NCI-H1092 (cell line): ENCODE results near the gene ANO9.

Experiments
- DNase-seq: peaks from one replicate; lab custom pipeline; 2025; lab: John Stamatoyannopoulos, UW

The ANO9 gene

DNA sequence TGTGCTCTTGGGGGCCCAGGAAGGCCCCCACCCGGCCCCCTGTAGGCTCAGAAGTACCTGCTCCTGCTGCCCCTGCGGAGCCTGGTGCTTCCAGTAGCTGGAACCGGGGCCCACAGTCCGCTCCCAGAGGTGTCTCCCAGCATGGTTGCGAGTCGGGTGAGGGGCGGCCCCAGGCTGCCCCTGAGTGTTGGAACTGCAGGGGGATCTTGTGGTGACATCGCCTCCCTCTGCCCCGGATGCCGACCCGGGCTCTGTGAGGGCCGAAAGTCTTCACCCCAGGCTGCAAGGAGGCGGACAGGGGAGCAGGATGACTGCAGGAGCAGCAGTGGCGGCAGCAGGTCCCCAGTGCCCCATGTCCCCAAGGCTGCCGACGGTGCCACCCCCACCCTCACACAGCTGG, 57.3 kb downstream of the ANO9 start:
- DNase-seq, result no peak

DNA sequence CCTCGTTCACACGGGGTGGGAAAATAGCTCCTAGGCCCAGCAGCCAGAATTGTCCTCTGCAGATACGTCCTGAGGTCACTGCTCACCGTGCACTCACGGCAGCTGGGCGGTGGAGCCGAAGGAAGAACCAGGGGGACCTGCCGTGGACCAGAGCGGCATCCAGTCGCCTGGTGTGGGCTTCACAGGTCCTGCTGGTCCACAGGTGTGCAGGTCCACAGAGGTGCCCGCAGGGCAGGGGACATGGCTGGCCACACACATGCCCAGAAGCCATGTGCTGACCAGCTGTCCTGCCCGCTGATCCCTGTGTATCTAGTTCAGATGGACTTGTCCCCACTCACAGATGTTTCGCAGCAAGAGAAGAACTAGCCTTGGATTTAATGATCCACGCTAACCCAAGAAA, 58.4 kb downstream of the ANO9 start:
- DNase-seq, result no peak

DNA sequence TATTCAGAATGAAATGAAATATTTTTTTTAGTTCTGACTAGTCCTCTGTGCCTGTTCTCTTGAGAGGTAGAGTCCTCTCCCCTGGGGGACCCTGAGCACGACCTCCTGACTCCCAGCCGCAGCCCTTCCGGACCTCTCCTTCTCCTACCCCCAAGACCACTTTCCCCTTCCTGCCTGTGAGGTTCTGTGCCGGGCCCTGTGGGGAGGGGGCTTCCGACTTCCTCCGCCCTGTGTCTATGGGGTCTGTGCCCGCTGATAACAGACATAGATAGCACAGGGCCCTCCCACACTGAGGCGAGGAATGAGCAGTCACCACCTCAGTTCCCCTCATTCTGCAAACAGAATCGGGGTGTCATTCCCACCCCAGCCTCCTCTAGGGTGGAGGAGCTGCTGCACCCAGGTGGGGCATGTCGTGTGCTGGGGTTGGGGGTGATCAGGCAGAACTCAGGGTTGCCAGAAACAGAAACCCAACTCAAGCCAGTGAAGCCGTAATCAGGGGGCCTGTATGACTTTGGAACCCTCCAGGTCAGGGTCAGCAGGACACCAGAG, 59.7 kb downstream of the ANO9 start:
- no peak for DNase-seq

DNA sequence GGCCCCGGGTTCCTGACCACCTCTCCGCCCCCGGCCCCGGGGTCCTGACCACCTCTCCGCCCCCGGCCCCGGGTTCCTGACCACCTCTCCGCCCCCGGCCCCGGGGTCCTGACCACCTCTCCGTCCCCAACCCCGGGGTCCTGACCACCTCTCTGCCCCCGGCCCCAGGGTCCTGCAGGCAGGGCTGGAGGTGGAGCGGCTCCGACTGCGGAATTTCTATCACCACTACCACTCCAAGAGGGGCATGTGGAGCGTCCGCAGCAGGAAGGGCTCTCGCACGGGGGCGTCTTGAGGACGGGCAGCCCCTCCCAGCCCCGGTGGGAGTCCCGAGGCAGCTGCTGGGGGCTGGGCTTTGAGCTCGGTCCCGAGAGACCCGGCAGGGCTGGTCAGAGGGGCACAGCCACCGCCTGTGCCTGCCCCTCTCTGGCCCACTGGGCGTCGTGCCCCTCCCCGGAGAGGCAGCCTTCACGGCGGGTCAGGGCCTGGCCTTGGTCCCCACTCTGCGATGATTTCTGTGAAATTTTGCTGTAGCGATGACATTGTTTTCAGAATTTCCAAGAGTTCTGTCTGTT, 60.2 kb downstream of the ANO9 start:
- DNase-seq, result no peak

DNA sequence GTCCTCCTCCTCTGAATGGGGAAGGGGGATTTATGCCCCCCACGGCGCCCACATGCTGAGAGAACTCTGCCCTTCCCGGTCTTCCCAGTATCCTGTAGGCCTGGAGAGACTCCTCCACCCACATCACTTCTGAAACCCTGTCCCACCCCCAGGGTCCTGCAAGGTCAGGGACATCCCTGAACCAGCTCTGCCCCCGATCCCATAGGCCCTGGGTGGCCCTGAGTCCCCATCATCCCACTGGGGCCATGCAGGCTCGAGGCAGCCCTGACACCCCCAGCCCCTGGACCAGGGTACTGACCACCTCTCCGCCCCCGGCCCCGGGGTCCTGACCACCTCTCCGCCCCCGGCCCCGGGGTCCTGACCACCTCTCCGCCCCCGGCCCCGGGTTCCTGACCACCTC, 60.8 kb downstream of the ANO9 start:
- no peak for DNase-seq

DNA sequence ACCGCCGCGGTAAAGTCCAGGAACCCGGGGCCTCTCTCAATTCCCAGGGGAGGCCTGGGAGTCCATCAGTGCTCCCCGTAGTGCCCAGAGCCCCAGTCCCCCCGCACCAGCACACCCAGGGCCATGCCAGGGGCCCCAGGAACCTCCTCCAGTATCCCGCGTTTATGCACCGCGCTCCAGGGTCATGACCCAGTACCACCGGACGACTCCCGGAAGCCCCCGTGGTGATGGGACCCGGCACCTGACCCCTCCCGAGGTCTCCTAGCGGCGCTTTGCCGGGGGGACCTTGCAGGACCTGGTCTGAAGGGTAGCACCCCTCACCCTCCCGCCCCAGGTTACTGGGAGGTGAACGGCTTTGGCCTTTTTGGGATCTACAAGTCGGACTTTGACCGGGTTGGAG, 61.3 kb downstream of the ANO9 start:
- DNase-seq, result no peak

DNA sequence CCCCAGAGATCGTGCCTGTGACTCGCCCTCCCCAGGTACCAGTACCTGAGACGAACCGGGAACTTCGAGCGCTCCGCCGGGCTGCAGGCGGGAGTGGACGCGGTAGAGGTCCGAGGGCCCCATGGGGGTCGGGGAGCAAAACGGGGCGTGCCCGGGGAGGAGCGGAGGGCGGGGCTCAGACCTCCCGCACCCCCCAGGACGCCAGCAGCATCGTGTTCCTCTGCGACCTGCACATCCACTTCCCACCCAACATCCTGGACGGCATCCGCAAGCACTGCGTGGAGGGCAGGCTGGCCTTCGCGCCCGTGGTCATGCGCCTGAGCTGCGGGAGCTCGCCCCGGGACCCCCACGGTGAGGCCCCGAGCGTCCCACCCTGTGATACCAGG, 61.7 kb downstream of the ANO9 start:
- no peak for DNase-seq

DNA sequence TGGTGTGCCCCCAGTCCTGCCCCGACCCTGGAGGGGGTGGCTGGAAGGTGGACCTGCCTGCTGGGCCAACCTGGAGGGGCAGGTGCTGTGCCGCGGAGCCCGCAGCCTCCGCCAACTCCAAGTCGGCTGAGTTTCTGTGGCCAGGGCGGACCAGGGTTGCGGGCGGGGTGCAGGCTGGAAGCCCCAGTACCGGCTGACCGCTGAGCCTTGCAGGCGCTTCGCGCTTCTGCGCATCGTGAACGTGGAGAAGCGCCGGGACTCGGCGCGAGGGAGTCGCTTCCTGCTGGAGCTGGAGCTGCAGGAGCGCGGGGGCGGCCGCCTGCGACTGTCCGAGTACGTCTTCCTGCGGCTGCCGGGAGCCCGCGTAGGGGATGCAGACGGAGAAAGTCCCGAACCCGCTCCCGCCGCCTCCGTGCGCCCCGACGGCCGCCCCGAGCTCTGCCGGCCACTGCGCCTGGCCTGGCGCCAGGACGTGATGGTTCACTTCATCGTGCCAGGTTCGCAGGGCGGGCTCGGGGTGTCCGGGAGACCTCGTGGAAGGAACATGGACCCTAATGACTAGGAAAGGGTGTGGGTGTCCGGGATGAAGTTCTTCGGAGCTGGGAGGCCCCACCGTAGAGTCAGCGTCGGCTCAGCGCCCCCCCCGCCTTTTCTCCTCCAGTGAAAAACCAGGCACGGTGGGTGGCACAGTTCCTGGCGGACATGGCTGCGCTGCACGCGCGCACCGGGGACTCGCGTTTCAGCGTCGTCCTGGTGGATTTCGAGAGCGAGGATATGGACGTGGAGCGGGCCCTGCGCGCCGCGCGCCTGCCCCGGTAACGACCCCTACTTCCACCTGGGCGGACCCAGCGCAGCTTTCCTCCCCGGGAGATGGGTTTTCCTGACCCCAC, 62.4 kb downstream of the ANO9 start:
- no peak for DNase-seq

DNA sequence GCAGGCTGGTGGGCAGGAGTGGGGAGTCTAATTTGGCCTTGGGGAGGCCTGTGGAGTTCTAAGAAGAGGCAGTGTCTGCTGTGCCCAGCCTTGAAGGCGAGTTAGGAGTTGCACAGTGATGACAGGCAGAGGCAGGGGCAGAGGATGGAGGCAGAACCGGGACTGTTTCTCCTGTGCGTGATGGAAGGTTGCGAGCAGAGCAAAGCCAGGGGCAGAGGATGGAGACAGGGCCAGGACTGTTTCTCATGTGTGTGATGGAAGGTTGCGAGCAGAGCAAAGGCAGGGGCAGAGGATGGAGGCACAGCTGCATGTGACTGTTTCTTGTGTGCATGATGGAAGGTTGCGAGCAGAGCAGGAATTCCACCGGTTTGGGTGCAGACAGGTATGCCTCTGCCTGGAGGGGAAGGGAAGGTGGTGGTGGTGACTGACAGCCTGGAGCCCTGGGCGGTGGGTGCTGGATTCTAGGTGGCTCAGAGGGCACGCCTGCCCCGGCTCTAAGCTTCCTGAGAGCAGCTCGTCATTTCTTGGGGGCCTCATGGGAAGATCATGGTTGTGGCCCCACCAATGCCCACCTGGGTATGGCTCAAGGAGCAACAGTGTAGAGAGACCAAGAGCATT, 63.8 kb downstream of the ANO9 start:
- DNase-seq, result no peak

DNA sequence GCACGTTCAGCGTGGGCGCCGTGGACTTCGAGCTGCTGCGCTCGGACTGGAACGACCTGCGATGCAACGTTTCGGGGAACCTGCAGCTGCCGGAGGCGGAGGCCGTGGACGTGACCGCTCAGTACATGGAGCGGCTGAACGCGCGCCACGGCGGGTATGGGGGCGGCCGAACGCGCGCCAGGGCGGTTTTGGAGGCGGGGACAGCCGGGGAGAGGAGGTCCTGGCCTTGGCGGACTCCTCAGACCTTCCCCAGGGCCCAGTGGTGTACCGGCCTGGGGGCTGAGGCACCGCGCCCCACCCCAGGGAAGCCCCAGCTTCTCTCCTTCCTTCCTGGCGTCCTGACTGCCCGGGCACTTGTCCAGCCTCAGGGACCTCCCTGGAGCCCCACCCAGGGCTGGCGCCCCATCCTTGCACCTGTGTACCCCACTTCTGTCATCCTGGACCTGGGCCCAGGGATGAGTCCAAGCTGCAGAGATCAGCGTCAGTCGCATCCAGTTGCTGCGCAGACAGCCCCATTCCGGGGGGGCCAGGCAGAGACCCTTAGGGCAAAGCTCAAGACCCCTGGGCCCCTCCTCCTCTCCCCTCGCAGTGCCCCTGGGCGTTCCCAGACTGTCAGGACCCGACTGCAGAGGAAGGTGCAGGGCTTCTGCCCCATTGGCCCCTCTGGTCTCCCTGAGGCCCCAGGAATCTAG, 64.5 kb downstream of the ANO9 start:
- DNase-seq, result no peak

DNA sequence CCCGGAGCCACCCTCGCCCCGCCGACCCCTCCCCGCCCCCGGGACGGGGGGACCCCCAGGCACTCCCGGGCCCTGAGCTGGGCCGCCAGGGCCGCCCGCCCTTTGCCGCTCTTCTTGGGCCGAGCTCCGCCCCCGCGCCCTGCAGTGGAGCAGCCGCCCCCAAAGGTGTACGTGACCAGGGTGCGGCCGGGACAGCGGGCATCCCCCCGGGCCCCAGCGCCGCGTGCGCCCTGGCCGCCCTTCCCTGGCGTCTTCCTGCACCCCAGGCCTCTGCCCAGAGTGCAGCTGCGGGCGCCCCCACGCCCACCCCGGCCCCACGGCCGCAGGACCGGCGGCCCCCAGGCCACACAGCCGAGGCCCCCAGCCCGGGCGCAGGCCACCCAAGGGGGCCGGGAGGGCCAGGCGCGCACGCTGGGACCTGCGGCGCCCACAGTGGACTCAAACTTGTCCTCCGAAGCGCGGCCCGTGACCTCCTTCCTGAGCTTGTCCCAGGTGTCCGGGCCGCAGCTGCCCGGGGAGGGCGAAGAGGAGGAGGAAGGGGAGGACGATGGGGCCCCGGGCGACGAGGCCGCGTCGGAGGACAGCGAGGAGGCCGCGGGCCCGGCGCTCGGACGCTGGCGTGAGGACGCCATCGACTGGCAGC, 65.2 kb downstream of the ANO9 start:
- no peak for DNase-seq

DNA sequence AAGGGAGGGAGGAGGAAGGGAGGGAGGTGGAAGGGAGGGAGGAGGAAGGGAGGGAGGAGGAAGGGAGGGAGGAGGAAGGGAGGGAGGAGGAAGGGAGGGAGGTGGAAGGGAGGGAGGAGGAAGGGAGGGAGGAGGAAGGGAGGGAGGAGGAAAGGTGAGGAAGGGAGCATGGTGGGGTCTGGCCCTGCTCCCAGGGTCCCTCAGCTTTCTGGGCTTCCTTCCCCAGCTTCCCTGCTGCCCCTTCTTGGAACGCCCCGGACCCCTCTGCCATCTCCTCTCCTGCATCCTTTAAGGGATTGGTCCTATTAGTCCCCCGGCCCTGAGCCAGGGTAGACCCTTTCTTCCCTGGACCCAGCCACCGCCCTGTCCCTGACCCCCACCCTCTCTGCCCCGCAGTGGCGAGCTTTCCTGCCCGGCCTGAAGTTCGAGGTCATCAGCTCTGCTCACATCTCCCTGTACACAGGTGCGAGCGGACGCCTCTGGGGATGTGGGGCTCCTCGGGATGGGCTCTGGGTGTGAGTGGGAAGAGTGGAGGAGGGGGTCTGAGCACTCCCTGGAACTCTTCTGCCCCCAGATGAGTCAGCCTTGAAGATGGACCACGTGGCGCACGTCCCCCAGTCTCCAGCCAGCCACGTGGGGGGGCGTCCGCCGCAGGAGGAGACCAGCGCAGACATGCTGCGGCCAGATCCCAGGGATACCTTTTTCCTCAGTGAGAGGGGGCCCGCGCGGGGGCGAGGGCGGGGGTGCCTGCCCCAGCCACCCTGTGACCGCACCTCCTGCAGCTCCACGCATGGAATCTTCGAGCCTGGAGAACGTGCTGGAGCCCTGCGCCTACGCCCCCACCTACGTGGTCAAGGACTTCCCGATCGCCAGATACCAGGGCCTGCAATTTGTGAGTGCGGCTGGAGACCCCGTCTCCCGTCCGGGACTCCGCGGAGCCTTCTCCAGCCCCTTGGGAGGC, 66.5 kb downstream of the ANO9 start:
- DNase-seq, result no peak

DNA sequence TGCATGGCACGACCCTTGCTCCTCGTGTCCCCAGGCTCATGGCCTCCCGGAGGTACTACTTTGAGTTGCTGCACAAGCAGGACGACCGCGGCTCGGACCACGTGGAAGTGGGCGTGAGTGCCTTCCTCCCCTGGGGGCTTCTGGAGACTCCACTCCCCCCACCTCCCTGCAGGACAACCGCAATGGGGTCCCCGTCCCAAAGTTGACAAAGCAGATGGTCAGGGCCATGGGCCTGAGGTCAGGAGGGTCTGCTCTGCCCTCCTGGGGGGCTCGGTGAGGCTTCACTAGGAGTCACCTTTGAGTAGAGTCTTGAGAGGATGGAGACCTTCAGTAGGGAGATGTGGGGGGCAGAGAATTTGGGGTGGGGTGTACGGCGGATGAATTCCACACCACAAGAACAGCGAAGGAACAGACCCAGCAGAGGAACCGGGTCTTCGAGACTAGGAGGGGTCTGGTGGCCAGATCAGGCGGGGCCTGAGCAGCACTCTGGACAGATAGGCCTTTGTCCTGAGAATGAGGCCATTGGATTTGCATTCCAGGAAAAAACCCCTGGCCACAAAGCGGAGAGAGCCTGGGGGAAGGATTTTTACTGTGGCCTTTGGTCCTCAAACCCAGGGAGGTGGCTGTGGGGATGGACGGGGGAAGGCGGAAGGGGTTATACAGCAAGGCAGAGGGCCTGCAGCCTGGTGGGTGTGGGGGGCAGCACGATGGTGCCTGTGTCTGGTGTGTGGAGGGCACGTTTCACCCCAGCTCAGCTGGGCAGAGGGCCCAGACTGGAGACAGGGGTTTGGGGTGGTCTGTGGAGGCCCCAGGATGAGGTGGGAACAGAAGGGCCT, 67.9 kb downstream of the ANO9 start:
- DNase-seq, result no peak

DNA sequence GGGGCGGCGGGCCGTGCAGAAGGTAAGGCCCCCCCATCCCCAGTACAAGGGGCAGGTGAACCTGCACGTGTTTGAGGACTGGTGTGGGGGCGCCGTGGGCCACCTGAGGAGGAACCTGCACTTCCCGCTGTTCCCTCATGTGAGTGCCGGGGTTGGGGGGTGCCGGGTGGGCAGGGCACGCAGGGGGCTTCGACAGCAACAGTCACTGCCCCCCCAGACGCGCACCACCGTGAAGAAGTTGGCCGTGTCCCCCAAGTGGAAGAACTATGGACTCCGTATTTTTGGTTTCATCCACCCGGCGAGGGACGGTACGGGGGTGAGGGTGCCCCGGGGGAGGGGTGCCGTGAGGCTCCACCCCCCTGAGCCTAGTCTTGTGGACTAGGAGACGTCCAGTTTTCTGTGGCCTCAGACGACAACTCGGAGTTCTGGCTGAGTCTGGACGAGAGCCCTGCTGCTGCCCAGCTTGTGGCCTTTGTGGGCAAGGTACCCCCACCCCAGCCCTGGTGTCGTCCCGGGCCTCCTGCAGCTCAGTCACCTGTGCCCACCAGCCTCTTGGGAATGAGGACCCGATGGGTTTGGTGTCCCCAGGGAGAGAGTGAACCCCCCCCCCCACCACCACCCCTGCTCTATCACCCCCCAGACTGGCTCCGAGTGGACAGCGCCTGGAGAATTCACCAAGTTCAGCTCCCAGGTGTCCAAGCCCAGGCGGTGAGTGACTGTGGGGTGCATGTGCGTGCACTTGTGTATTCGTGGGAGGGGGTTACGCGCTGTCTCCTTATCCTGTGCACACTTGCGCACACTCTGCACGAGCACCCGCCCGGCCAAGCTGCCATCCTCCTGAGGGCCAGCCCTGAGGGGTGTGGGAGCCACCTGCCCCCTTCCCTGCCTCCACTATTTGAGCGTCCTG, 68.7 kb downstream of the ANO9 start:
- no peak for DNase-seq

DNA sequence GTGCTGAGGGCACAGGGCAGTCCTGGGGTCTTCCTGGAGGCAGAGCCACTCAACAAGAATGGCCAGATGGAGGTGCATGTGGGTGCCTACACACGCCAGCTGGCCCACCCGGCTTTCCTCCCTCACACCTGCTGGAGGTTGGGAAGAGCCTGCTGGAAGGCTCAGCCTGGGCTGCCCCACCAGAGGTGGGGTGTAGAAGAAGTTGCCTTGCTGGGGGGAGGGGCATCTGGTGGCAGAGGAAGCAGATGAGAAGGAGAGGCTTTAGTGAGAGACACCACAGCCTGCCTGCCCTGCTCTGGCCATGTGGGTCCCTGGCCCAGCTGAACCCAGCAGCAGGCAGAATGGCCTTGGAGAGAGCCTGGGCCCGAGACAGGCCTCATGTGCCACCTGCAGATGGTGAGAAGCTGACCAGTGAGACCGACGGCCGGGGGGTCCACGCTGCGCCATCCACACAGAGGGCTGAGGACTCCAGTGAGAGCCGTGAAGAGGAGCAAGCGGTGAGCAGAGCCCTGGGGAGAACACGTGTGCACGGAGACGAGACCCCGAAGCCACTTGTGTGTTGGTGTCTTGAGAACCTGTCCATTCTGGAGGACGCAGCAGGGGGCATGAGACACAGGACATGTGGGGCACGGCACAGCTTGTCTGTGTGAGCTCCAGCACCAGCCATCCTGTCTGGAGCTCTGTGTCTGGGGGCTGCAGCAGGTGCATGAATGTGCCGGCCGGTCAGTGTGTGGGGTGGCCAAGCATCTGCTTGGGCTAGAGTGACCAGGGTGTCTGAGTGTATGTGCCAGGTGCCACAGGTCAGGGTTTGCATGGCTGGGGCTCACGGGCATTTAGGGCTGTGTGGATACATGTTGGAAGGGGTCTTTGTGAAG, 69.9 kb downstream of the ANO9 start:
- DNase-seq, result no peak

DNA sequence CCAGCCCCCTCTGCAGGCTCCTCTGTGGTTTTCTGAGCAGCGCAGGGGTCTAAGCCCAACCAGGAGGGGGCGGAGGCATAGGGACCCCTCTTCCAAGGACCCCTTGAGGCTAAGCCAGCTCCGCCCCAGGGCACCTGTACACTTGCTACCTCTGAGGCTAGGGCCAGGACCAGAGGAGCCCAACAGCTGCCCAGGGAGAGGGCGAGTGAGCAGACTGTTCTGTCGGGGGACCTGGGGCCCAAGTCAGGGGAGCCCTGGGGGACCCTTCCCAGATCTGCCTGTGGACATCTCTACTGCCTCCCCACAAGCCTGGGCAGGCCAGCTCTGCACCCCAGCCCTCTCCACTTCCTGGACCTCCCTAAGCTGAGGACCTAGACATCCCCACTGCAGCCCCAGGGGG, 70.8 kb downstream of the ANO9 start:
- DNase-seq, result no peak

DNA sequence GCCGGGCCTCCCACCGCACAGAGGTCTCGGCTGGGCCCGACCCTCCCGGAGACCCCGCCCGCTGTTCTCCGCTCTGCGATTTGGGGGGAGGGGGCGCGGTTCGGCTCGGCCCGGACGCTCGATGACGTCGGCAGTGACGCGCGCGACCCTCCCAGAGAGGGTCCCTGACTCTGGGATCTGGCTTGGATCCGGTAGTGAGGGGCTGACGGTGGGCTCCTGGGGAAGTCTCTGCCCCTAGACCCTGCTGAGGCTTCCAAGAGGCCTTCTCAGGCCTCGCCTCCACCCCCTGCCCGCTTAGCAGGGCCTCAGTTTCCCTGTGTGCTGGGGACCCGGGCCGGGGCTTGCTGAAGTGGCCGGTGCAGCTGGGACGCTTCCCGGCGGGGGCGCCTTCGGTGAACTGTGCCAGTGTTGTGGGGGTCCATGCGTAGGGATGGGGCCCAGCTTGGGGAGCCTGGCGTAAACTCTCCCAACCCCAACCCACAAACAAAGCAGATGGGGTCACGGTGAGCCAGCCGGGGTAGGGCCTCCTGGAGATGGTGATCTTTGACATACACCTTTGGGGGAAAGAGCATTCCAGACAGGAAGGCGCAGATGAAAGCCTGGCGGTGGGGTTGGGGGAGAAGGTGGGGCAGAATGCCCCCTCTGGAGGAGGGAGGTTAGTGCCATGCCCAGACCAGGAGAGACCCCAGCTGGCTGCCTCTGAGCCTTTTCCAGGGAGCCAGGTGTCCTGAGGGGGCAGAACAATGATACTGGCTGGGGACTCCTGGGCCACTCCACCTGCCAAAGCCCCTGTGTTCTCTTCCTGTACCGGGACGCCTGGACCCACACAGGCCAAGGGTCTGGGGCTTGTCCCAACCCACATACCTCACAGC, 71.5 kb downstream of the ANO9 start:
- DNase-seq, result no peak
